ENCODE data around the gene MYOM1.

The MYOM1 gene

GRCh38 chr18:3118195-3119010, 101.4 kb downstream of the MYOM1 start:
- no peak for DNase-seq (ENCODE audit: low read depth)

- DNase-seq (ENCODE audit: low read depth), result no peak
Measured at GRCh38 chr18:3117493-3118192, 102.1 kb downstream of the MYOM1 start.

GRCh38 chr18:3115447-3116030, 104.2 kb downstream of the MYOM1 start:
- DNase-seq (ENCODE audit: low read depth), result no peak

- no peak for DNase-seq (ENCODE audit: low read depth)
Measured at GRCh38 chr18:3114451-3114850, 105.3 kb downstream of the MYOM1 start.

- no peak for DNase-seq (ENCODE audit: low read depth)
Measured at GRCh38 chr18:3114026-3114425, 105.7 kb downstream of the MYOM1 start.

- no peak for DNase-seq (ENCODE audit: low read depth)
Measured at GRCh38 chr18:3111523-3112240, 108.1 kb downstream of the MYOM1 start.

- DNase-seq (ENCODE audit: low read depth), result no peak
Measured at GRCh38 chr18:3110034-3110752, 109.6 kb downstream of the MYOM1 start.

GRCh38 chr18:3107740-3108151, 112.0 kb downstream of the MYOM1 start:
- DNase-seq (ENCODE audit: low read depth), result no peak

GRCh38 chr18:3104190-3105054, 115.3 kb downstream of the MYOM1 start:
- DNase-seq (ENCODE audit: low read depth), result no peak

GRCh38 chr18:3103576-3103975, 116.2 kb downstream of the MYOM1 start:
- no peak for DNase-seq (ENCODE audit: low read depth)

- no peak for DNase-seq (ENCODE audit: low read depth)
Measured at GRCh38 chr18:3102983-3103382, 116.8 kb downstream of the MYOM1 start.

GRCh38 chr18:3100498-3101132, 119.2 kb downstream of the MYOM1 start:
- no peak for DNase-seq (ENCODE audit: low read depth)

- DNase-seq (ENCODE audit: low read depth), result no peak
Measured at GRCh38 chr18:3099327-3099726, 120.4 kb downstream of the MYOM1 start.

- no peak for DNase-seq (ENCODE audit: low read depth)
Measured at GRCh38 chr18:3097082-3097481, 122.7 kb downstream of the MYOM1 start.

GRCh38 chr18:3095921-3096320, 123.8 kb downstream of the MYOM1 start:
- no peak for DNase-seq (ENCODE audit: low read depth)

- DNase-seq (ENCODE audit: low read depth), result no peak
Measured at GRCh38 chr18:3094338-3094684, 125.5 kb downstream of the MYOM1 start.

GRCh38 chr18:3093624-3094337, 126.0 kb downstream of the MYOM1 start:
- DNase-seq (ENCODE audit: low read depth), result no peak

- no peak for DNase-seq (ENCODE audit: low read depth)
Measured at GRCh38 chr18:3092727-3093126, 127.0 kb downstream of the MYOM1 start.

- DNase-seq (ENCODE audit: low read depth), result no peak
Measured at GRCh38 chr18:3089579-3089978, 130.2 kb downstream of the MYOM1 start.

- DNase-seq (ENCODE audit: low read depth), result no peak
Measured at GRCh38 chr18:3088449-3088848, 131.3 kb downstream of the MYOM1 start.
